Neural cell (in vitro differentiated cells): Measurements from ENCODE around the gene WNT16. TPM values are rescaled to one million over a fixed set of nuclear protein-coding genes. Genes with fewer than 3 reads are reported as not detected.

ENCODE experiments used
- H2AFZ ChIP-seq: fragments of 200-600, 300-800 bp; sonication (generic), shearing (Covaris generic); 2 replicates; pipeline ENCODE4 v1.6.0; 2014; ENCODE audit warnings: low read depth, mild to moderate bottlenecking, antibody characterized with exemption, low read length, moderate library complexity
- H3F3A ChIP-seq: fragments of 200-600 bp; shearing (Covaris generic); 2 replicates; pipeline ENCODE4 v1.6.1; 2016; ENCODE audit warnings: mild to moderate bottlenecking, moderate library complexity, mixed read lengths, antibody characterized with exemption, low read length; ENCODE audit not compliant: insufficient read depth, poor library complexity, severe bottlenecking
- H3K27ac ChIP-seq: fragments of 200-600, 300-800 bp; sonication (generic), shearing (Covaris generic); 2 replicates; pipeline ENCODE4 v1.5.1; 2014; ENCODE audit warnings: mild to moderate bottlenecking, low read length, moderate library complexity
- H3K27me3 ChIP-seq: fragments of 300-800, 200-600 bp; sonication (generic), shearing (Covaris generic); 2 replicates; pipeline ENCODE4 v1.6.0; 2014; ENCODE audit warnings: mild to moderate bottlenecking, low read depth, low read length, moderate library complexity; ENCODE audit not compliant: insufficient read depth
- H3K36me3 ChIP-seq: fragments of 300-800, 200-600 bp; sonication (generic), shearing (Covaris generic); 2 replicates; pipeline ENCODE4 v1.5.1; 2014; ENCODE audit warnings: mild to moderate bottlenecking, antibody characterized with exemption, low read length, moderate library complexity; ENCODE audit not compliant: insufficient read depth
- H3K4me2 ChIP-seq: fragments of 300-800, 200-600 bp; sonication (generic), shearing (Covaris generic); 2 replicates; pipeline ENCODE4 v1.6.0; 2014; ENCODE audit warnings: mild to moderate bottlenecking, low read length
- H3K4me3 ChIP-seq: fragments of 300-800, 200-600 bp; sonication (generic), shearing (Covaris generic); 2 replicates; pipeline ENCODE4 v1.5.1; 2014; ENCODE audit warnings: mild to moderate bottlenecking, low read length, moderate library complexity
- H3K79me2 ChIP-seq: fragments of 200-600 bp; shearing (Covaris generic); replicated peaks from 2 replicates; pipeline ENCODE4 v1.6.0; 2014; ENCODE audit warnings: mild to moderate bottlenecking, low read length, moderate library complexity; ENCODE audit not compliant: insufficient read depth
- H3K9ac ChIP-seq: fragments of 300-800, 200-600 bp; sonication (generic), shearing (Covaris generic); 2 replicates; pipeline ENCODE4 v1.6.1; 2016; ENCODE audit warnings: mild to moderate bottlenecking, low read length, mixed read lengths
- H3K9me2 ChIP-seq: fragments of 200-600 bp; shearing (Covaris generic); 2 replicates; pipeline ENCODE4 v1.6.1; 2016; ENCODE audit warnings: mild to moderate bottlenecking, low read length, mixed read lengths; ENCODE audit not compliant: insufficient read depth
- H3K9me3 ChIP-seq: fragments of 200-600, 300-800 bp; sonication (generic), shearing (Covaris generic); 2 replicates; pipeline ENCODE4 v1.6.1; 2016; ENCODE audit warnings: mild to moderate bottlenecking, mixed run types, low read length, moderate library complexity, mixed read lengths
- H4K20me1 ChIP-seq: fragments of 200-600 bp; shearing (Covaris generic); 2 replicates; pipeline ENCODE4 v1.6.1; 2016; ENCODE audit warnings: mild to moderate bottlenecking, mixed run types; ENCODE audit not compliant: insufficient read depth
- CTCF ChIP-seq: fragments of 450-650 bp; IDR thresholded peaks from 2 replicates; pipeline ENCODE4 v1.5.1; 2014; ENCODE audit warnings: antibody characterized with exemption, mild to moderate bottlenecking, moderate library complexity; ENCODE audit not compliant: poor library complexity, severe bottlenecking
- EP300 ChIP-seq: fragments of 450-650 bp; conservative IDR thresholded peaks from 2 replicates; pipeline ENCODE4 v1.6.1; 2014; ENCODE audit warnings: antibody characterized with exemption, mild to moderate bottlenecking, moderate library complexity; ENCODE audit not compliant: poor library complexity, severe bottlenecking
- EZH2 ChIP-seq: fragments of 200-600, 300-800 bp; shearing (Covaris generic), sonication (generic); IDR thresholded peaks from 2 replicates; pipeline ENCODE4 v1.6.1; 2014; ENCODE audit warnings: antibody characterized with exemption, low read length, borderline replicate concordance, mild to moderate bottlenecking; ENCODE audit not compliant: insufficient read depth, poor library complexity, severe bottlenecking
- MXI1 ChIP-seq: fragments of 450-650 bp; conservative IDR thresholded peaks from 2 replicates; pipeline ENCODE4 v1.6.1; 2014; ENCODE audit warnings: antibody characterized with exemption, mild to moderate bottlenecking; ENCODE audit not compliant: poor library complexity, severe bottlenecking
- POLR2AphosphoS5 ChIP-seq: IDR thresholded peaks from 2 replicates; pipeline ENCODE4 v1.6.1; 2012
- RAD21 ChIP-seq: fragments of 450-650 bp; conservative IDR thresholded peaks from 2 replicates; pipeline ENCODE4 v1.6.1; 2014; ENCODE audit warnings: antibody characterized with exemption, mild to moderate bottlenecking, moderate library complexity
- REST ChIP-seq: IDR thresholded peaks from 2 replicates; pipeline ENCODE4 v1.6.1; 2012; ENCODE audit warnings: borderline replicate concordance
- SMC3 ChIP-seq: fragments of 450-650 bp; conservative IDR thresholded peaks from 2 replicates; pipeline ENCODE4 v1.6.1; 2014; ENCODE audit warnings: antibody characterized with exemption, mild to moderate bottlenecking, moderate library complexity; ENCODE audit not compliant: poor library complexity
- TAF1 ChIP-seq: IDR thresholded peaks from 2 replicates; pipeline ENCODE4 v1.6.1; 2012; ENCODE audit warnings: low read depth
- polyA plus RNA-seq: library from polyadenylated mRNA; depleted of rRNA; stranded (reverse); fragments of >200 nt; gene quantifications from 2 replicates; pipeline ENCODE4 v1.2.3, GENCODE V29; 2014

WNT16 gene
- polyA plus RNA-seq, 1 donor from 2014 or later = not detected

GRCh38 chr7:121305109-121305508, 23.7 kb upstream of the WNT16 start:
- no peak overlapping the region for H3K27ac ChIP-seq
- no peaks in the 10 kb centered on the region for H3F3A ChIP-seq
- no peak overlapping the region for H2AFZ ChIP-seq
- H3K27me3 ChIP-seq = no peaks in the 10 kb centered on the region
- H3K36me3 ChIP-seq = no peaks in the 10 kb centered on the region
- H3K9me2 ChIP-seq = no peaks in the 10 kb centered on the region
- H4K20me1 ChIP-seq = no peaks in the 10 kb centered on the region
- H3K4me2 ChIP-seq = no peak overlapping the region
- no peak for TF ChIP-seq CTCF
- TF ChIP-seq REST = no peak
- no peak for TF ChIP-seq POLR2AphosphoS5
- TF ChIP-seq EP300 = no peak
- no peak overlapping the region for H3K9ac ChIP-seq
- H3K9me3 ChIP-seq = no peaks in the 10 kb centered on the region
- no peak overlapping the region for H3K4me3 ChIP-seq
- no peaks in the 10 kb centered on the region for H3K79me2 ChIP-seq

- Histone ChIP-seq H4K20me1 (no peaks in the 10 kb centered on the region), H3K4me3 (no peak overlapping the region), H3K9me2 (no peaks in the 10 kb centered on the region), H3K36me3 (no peaks in the 10 kb centered on the region), H3K9me3 (no peaks in the 10 kb centered on the region), H3K79me2 (no peaks in the 10 kb centered on the region), H3F3A (no peaks in the 10 kb centered on the region), H3K27me3 (no peaks in the 10 kb centered on the region), H3K9ac (no peak overlapping the region), H3K27ac (no peak overlapping the region), H3K4me2 (no peak overlapping the region), H2AFZ (no peak overlapping the region)
- TF ChIP-seq TAF1 = no peak
- no peak for TF ChIP-seq POLR2AphosphoS5
- TF ChIP-seq CTCF = no peak
- TF ChIP-seq EZH2 = no peak
- TF ChIP-seq REST = no peak
- TF ChIP-seq MXI1 = no peak
- no peak for TF ChIP-seq RAD21
- TF ChIP-seq SMC3 = no peak
- no peak for TF ChIP-seq EP300
These were observed 22.2 kb upstream of the WNT16 start for GRCh38 chr7:121306565-121306964.
